Tibial artery (tissue), 4 donors: ENCODE data around the gene OR1G1.
"Not testable (repeated sequence)": the region's sequence is repeated elsewhere in the genome, so short reads cannot be mapped to it uniquely, and the experiment has no call there.

Experiments used
- DNase-seq, 2 donors: peaks; one replicate each; pipeline ENCODE4 v3.0.0-alpha.2; 2019
- H3K27ac ChIP-seq, 2 donors: fragments of 200-600 bp; sonication (generic) in 1 of 2; 1 replicate in 1 of 2; 2 replicates in 1 of 2; pipeline ENCODE4 v1.5.1; 2018 to 2019; ENCODE audit warnings: mild to moderate bottlenecking in 1 of 2
- H3K27me3 ChIP-seq, 2 donors: fragments of 200-600 bp; sonication (generic) in 1 of 2; one replicate each; pipeline versions ENCODE4 v1.5.1 to v1.6.0; 2016 to 2019
- H3K36me3 ChIP-seq, 3 donors: fragments of 200-600 bp; sonication (generic) in 2 of 3; one replicate each; pipeline ENCODE4 v1.5.1; 2016 to 2019; ENCODE audit warnings: mild to moderate bottlenecking in 2 of 3
- H3K4me1 ChIP-seq, 4 donors: fragments of 200-600 bp; sonication (generic) in 2 of 4; 1 replicate in 3 of 4; 2 replicates in 1 of 4; pipeline ENCODE4 v1.5.1; 2016 to 2019
- H3K4me3 ChIP-seq, 2 donors: fragments of 200-600 bp; sonication (generic) in 1 of 2; 1 replicate in 1 of 2; 2 replicates in 1 of 2; pipeline ENCODE4 v1.5.1; 2018 to 2019; ENCODE audit warnings: mild to moderate bottlenecking in 2 of 2
- H3K9me3 ChIP-seq, 3 donors: fragments of 200-600 bp; sonication (generic) in 1 of 3; one replicate each; pipeline ENCODE4 v1.5.1; 2016 to 2019
- intact Hi-C: fragments of 100-400 bp; cut with DNase I; formaldehyde crosslinking; loops from one replicate; pipeline ENCODE4 v1.15.0; 2023; ENCODE audit warnings: low total_unique reads
- TF ChIP-seq, protein P1 (sequence below), 2 experiments: fragments of 200-600 bp in 1 of 2; fragments of 450-650 bp in 1 of 2; IDR thresholded peaks; one replicate each; pipeline ENCODE4 v1.5.1; 2017 to 2019; ENCODE audit warnings: antibody characterized with exemption in 2 of 2, mild to moderate bottlenecking in 1 of 2, moderate library complexity in 1 of 2

The OR1G1 gene

DNA sequence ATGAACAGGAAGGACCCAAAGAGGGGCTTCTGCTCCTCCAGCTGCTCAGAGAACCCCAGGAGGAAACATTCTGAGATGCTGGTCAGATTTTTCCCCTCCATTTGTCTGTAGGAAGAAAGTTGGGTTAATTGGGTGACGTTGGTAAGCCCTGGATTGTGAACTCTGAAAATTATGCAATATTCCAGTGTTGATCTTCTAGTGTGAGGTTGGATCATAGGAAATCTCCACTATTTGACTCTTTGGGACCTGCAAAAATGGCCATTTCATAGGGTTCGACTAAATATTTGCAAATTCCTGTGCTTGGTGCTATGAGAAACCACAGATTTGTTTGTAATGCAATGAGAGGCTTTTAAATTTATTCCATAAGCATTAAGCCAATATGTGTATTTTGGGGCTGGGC is at the start of gene OR1G1:
TSS of gene OR1G1 (minus strand) at position 101 of the 400 bp plus-strand sequence. CDS start at position 101, 0 bp downstream.
- no peak within 1 kb of the TSS for H3K4me3 ChIP-seq
- no peak for DNase-seq
- no peaks in the 10 kb centered on the region for H3K4me1 ChIP-seq
- TF ChIP-seq, protein P1, sequence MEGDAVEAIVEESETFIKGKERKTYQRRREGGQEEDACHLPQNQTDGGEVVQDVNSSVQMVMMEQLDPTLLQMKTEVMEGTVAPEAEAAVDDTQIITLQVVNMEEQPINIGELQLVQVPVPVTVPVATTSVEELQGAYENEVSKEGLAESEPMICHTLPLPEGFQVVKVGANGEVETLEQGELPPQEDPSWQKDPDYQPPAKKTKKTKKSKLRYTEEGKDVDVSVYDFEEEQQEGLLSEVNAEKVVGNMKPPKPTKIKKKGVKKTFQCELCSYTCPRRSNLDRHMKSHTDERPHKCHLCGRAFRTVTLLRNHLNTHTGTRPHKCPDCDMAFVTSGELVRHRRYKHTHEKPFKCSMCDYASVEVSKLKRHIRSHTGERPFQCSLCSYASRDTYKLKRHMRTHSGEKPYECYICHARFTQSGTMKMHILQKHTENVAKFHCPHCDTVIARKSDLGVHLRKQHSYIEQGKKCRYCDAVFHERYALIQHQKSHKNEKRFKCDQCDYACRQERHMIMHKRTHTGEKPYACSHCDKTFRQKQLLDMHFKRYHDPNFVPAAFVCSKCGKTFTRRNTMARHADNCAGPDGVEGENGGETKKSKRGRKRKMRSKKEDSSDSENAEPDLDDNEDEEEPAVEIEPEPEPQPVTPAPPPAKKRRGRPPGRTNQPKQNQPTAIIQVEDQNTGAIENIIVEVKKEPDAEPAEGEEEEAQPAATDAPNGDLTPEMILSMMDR (IDR thresholded peaks at IDR 0.05), result no peak
- H3K27me3 ChIP-seq, result no peaks in the 10 kb centered on the region
- H3K36me3 ChIP-seq, result no peaks in the 10 kb centered on the region
- no peaks in the 10 kb centered on the region for H3K9me3 ChIP-seq
- intact Hi-C loops, result no loop called here
- H3K27ac ChIP-seq, result no peak within 1 kb of the TSS

DNA sequence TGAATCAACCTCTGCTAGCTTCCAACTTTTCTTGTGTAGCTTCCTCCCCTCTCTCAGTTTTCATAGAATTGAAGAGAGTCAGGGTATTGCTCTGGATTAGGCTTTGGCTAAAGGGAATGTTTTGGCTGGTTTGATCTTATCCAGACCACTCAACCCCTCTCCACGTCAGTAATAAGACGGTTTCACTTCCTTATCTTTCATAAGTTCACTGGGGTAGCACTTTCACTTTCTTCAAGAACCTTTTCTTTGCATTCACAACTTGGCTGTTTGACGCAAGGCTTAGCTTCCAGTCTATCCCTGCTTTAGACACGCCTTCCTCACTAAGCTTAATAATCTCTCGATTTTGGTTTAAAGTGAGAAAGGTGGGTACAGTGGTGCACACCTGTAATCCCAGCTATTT is 40.2 kb upstream of the OR1G1 start:
- intact Hi-C loops, result no loop called here
- Histone ChIP-seq H3K36me3 (no peaks in the 10 kb centered on the region), H3K4me1 (no peaks in the 10 kb centered on the region), H3K27me3 (no peaks in the 10 kb centered on the region), H3K4me3 (no peak overlapping the region), H3K27ac (no peak overlapping the region), H3K9me3 (peaks cover 0 to 15% (median 10%) of the 10 kb centered on the region in 3 donors)
- DNase-seq, result no peak
- TF ChIP-seq, protein P1 (IDR thresholded peaks at IDR 0.05), result no peak

DNA sequence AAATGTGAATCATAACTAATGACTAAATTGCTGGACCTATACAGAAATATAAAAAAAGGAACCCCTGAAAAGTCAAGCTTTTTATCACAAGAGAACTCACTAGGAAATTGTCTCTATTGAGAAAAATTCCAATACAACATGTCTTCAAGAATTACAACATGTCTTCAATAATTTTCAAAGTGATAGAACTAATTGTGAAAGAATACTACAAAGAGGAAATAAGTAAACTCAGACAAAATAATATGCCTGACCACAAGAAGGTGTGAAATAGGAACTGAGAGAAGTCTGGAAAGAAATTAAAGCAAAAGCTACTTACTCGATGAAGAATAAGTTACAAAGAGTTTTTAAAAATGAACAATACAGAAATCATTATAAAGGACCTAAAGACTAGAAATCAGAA is 29.9 kb upstream of the OR1G1 start:
- no peak overlapping the region for H3K4me3 ChIP-seq
- DNase-seq, result no peak
- TF ChIP-seq, protein P1 (IDR thresholded peaks at IDR 0.05), result no peak
- H3K27ac ChIP-seq, result no peak overlapping the region
- H3K36me3 ChIP-seq, result no peaks in the 10 kb centered on the region
- H3K27me3 ChIP-seq, result no peaks in the 10 kb centered on the region
- no peaks in the 10 kb centered on the region for H3K9me3 ChIP-seq
- H3K4me1 ChIP-seq, result no peaks in the 10 kb centered on the region
- intact Hi-C loops, result no loop called here

DNA sequence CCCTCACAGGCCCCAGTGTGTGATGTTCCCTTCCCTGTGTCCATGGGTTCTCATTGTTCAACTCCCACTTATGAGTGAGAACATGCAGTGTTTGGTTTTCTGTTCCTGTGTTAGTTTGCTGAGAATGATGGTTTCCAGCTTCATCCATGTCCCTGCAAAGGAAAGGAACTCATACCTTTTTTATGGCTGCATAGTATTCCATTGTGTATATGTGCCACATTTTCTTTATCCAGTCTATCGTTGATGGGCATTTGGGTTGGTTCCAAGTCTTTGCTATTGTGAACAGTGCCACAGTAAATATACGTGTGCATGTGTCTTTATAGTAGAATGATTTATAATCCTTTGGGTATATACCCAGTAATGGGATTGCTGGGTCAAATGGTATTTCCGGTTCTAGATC is 10.1 kb upstream of the OR1G1 start:
- H3K9me3 ChIP-seq, H3K36me3 ChIP-seq, H3K4me1 ChIP-seq, H3K4me3 ChIP-seq, H3K27me3 ChIP-seq, intact Hi-C loops, DNase-seq, H3K27ac ChIP-seq: not testable (repeated sequence)

DNA sequence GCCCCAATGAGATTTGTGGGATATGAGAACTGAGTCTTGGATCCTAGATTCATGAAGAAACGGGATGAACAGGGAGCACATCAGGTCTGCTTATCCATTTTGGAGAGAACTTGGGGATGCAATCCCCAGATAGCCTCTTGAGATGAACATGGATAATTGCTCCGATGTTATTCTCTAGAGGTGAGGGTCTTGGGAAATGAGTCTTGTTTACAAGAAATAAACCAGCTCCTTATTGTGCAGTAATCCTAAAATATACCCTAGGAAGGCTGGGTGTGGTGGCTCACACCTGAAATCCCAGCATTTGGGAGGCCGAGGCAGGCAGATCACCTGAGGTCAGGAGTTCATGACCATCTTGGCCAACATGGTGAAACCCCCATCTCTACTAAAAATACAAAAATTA is 23.0 kb downstream of the OR1G1 start, which contains the start of gene OR1D2:
TSS of gene OR1D2 (minus strand) at position 101 of the 400 bp plus-strand sequence. CDS start 11,426 bp downstream, outside the sequence.
- H3K4me3 ChIP-seq, result no peak within 1 kb of the TSS
- peaks cover 1 to 4% (median 4%) of the 10 kb centered on the region in 3 donors for H3K9me3 ChIP-seq
- H3K36me3 ChIP-seq, result no peaks in the 10 kb centered on the region
- H3K27ac ChIP-seq, result no peak within 1 kb of the TSS
- intact Hi-C loops, result no loop called here
- H3K4me1 ChIP-seq, result no peaks in the 10 kb centered on the region
- no peak for DNase-seq
- H3K27me3 ChIP-seq, result no peaks in the 10 kb centered on the region
- TF ChIP-seq, protein P1 (IDR thresholded peaks at IDR 0.05), result no peak
